Fibroblast of mammary gland (primary cell): ENCODE measurements around the gene RPL36A.

Experiments used
- DNase-seq: peaks from one replicate; pipeline ENCODE4 v3.0.0-alpha.2; 2010; ENCODE audit warnings: low read depth
- H3K4me3 ChIP-seq: 2 replicates; pipeline ENCODE4 v1.5.1; 2011; ENCODE audit warnings: low read depth, mild to moderate bottlenecking, low read length, moderate library complexity; ENCODE audit not compliant: control insufficient read depth
- CTCF ChIP-seq: conservative IDR thresholded peaks from 2 replicates; pipeline ENCODE4 v1.5.1; 2011; ENCODE audit warnings: low read depth, low read length, inconsistent platforms; ENCODE audit not compliant: control insufficient read depth, insufficient read depth

The RPL36A gene

GRCh38 chrX:101390664-101391525, at the start of gene RPL36A:
TSS of gene RPL36A (plus strand) at chrX:101391011. CDS start at chrX:101391044, 33 bp downstream.
- peak; percentile 63 for TF ChIP-seq CTCF
- peak; percentile 90 for DNase-seq
- H3K4me3 ChIP-seq, result peak within 1 kb of the TSS; percentile 84

GRCh38 chrX:101347859-101348451, 42.9 kb upstream of the RPL36A start:
- DNase-seq, result peak; percentile 22
- H3K4me3 ChIP-seq, result peak overlapping the region; percentile 74
- TF ChIP-seq CTCF, result no peak

- DNase-seq, result peak; percentile 64
- peak within 1 kb of the TSS; percentile 74 for H3K4me3 ChIP-seq
- TF ChIP-seq CTCF, result no peak
Observed at GRCh38 chrX:101348452-101349192, 42.2 kb upstream of the RPL36A start, which contains the start of gene TIMM8A. TSS of gene TIMM8A (minus strand) at chrX:101348742. CDS start at chrX:101348664, 78 bp downstream.

- no peak for DNase-seq
- peak overlapping the region; percentile 74 for H3K4me3 ChIP-seq
- TF ChIP-seq CTCF, result no peak
Observed at GRCh38 chrX:101349193-101349562, 41.6 kb upstream of the RPL36A start.

- DNase-seq, result peak; percentile 19
- no peak overlapping the region for H3K4me3 ChIP-seq
- peak; percentile 37 for TF ChIP-seq CTCF
Observed at GRCh38 chrX:101357166-101357795, 33.5 kb upstream of the RPL36A start.

- TF ChIP-seq CTCF, result no peak
- H3K4me3 ChIP-seq, result no peak overlapping the region
- DNase-seq, result no peak
Observed at GRCh38 chrX:101359966-101360365, 30.8 kb upstream of the RPL36A start.
